Measurements from ENCODE around the gene PMEPA1.
A peak's percentile ranks its signal among the peaks of the same experiment; 100 is the strongest.

The PMEPA1 gene

GRCh38 chr20:57709823-57710799 lies at the start of gene PMEPA1:
TSS of gene PMEPA1 (minus strand) at chr20:57710015. CDS start at chr20:57709582, 433 bp downstream.
- H3K27ac ChIP-seq = peak within 1 kb of the TSS; percentile 99
- peak; percentile 82 for DNase-seq (ENCODE audit: low read depth, low spot score)

- H3K27ac ChIP-seq = no peak overlapping the region
- DNase-seq (ENCODE audit: low read depth, low spot score) = no peak
These were observed 48.0 kb upstream of the PMEPA1 start for GRCh38 chr20:57757767-57758166.

GRCh38 chr20:57756921-57757320 lies 47.1 kb upstream of the PMEPA1 start:
- H3K27ac ChIP-seq = no peak overlapping the region
- no peak for DNase-seq (ENCODE audit: low read depth, low spot score)

- no peak for DNase-seq (ENCODE audit: low read depth, low spot score)
- no peak overlapping the region for H3K27ac ChIP-seq
These were observed 46.4 kb upstream of the PMEPA1 start for GRCh38 chr20:57756213-57756612.

GRCh38 chr20:57755609-57756008 lies 45.8 kb upstream of the PMEPA1 start:
- H3K27ac ChIP-seq = no peak overlapping the region
- no peak for DNase-seq (ENCODE audit: low read depth, low spot score)

- DNase-seq (ENCODE audit: low read depth, low spot score) = no peak
- no peak overlapping the region for H3K27ac ChIP-seq
These were observed 44.4 kb upstream of the PMEPA1 start for GRCh38 chr20:57754190-57754589.

GRCh38 chr20:57753332-57754164 lies 43.7 kb upstream of the PMEPA1 start:
- no peak for DNase-seq (ENCODE audit: low read depth, low spot score)
- no peak overlapping the region for H3K27ac ChIP-seq

- no peak overlapping the region for H3K27ac ChIP-seq
- no peak for DNase-seq (ENCODE audit: low read depth, low spot score)
These were observed 41.6 kb upstream of the PMEPA1 start for GRCh38 chr20:57751411-57751810.

- H3K27ac ChIP-seq = no peak overlapping the region
- DNase-seq (ENCODE audit: low read depth, low spot score) = no peak
These were observed 40.1 kb upstream of the PMEPA1 start for GRCh38 chr20:57749869-57750268.

GRCh38 chr20:57749131-57749690 lies 39.4 kb upstream of the PMEPA1 start:
- no peak overlapping the region for H3K27ac ChIP-seq
- DNase-seq (ENCODE audit: low read depth, low spot score) = no peak

GRCh38 chr20:57748601-57749130 lies 38.9 kb upstream of the PMEPA1 start:
- peak; percentile 45 for DNase-seq (ENCODE audit: low read depth, low spot score)
- no peak overlapping the region for H3K27ac ChIP-seq

- DNase-seq (ENCODE audit: low read depth, low spot score) = no peak
- no peak overlapping the region for H3K27ac ChIP-seq
These were observed 38.2 kb upstream of the PMEPA1 start for GRCh38 chr20:57747861-57748481.

- no peak for DNase-seq (ENCODE audit: low read depth, low spot score)
- H3K27ac ChIP-seq = no peak overlapping the region
These were observed 37.1 kb upstream of the PMEPA1 start for GRCh38 chr20:57746832-57747404.

- DNase-seq (ENCODE audit: low read depth, low spot score) = no peak
- H3K27ac ChIP-seq = no peak overlapping the region
These were observed 36.4 kb upstream of the PMEPA1 start for GRCh38 chr20:57746201-57746600.

- no peak for DNase-seq (ENCODE audit: low read depth, low spot score)
- H3K27ac ChIP-seq = no peak overlapping the region
These were observed 34.4 kb upstream of the PMEPA1 start for GRCh38 chr20:57744206-57744605.

GRCh38 chr20:57743450-57744095 lies 33.8 kb upstream of the PMEPA1 start:
- DNase-seq (ENCODE audit: low read depth, low spot score) = peak; percentile 10

GRCh38 chr20:57742507-57743181 lies 32.8 kb upstream of the PMEPA1 start:
- no peak overlapping the region for H3K27ac ChIP-seq
- no peak for DNase-seq (ENCODE audit: low read depth, low spot score)

More at GRCh38 chr20:57743450-57744095, 33.8 kb upstream of the PMEPA1 start:
- no peak overlapping the region for H3K27ac ChIP-seq

GRCh38 chr20:57738484-57738883 lies 28.7 kb upstream of the PMEPA1 start:
- H3K27ac ChIP-seq = no peak overlapping the region
- DNase-seq (ENCODE audit: low read depth, low spot score) = no peak

- DNase-seq (ENCODE audit: low read depth, low spot score) = no peak
- no peak overlapping the region for H3K27ac ChIP-seq
These were observed 28.2 kb upstream of the PMEPA1 start for GRCh38 chr20:57738053-57738452.
